Gastroesophageal sphincter (tissue), 4 donors: Measurements from ENCODE around the gene TARM1. TPM values are rescaled to one million over a fixed set of nuclear protein-coding genes. Genes with fewer than 3 reads are reported as not detected.
"Not testable (repeated sequence)": the region's sequence is repeated elsewhere in the genome, so short reads cannot be mapped to it uniquely, and the experiment has no call there.

ENCODE experiments used
- ATAC-seq: fragments of 150-250 bp; one replicate; pipeline ENCODE4 v1.9.1; 2016; ENCODE audit warnings: mild to moderate bottlenecking, moderate library complexity
- H3K27ac ChIP-seq, 4 donors: fragments of 200-600 bp; sonication (generic) in 3 of 4; 1 replicate in 3 of 4; 2 replicates in 1 of 4; pipeline ENCODE4 v1.5.1; 2016 to 2019
- H3K27me3 ChIP-seq: fragments of 200-600 bp; sonication (generic); one replicate; pipeline ENCODE4 v1.5.1; 2019
- H3K36me3 ChIP-seq, 2 donors: fragments of 200-600 bp; sonication (generic); one replicate each; pipeline ENCODE4 v1.5.1; 2019; ENCODE audit warnings: control low read depth in 1 of 2
- H3K4me1 ChIP-seq, 3 donors: fragments of 200-600 bp; sonication (generic); 1 replicate in 2 of 3; 2 replicates in 1 of 3; pipeline ENCODE4 v1.5.1; 2016 to 2019; ENCODE audit warnings: control low read depth in 2 of 3
- H3K4me3 ChIP-seq, 2 donors: fragments of 200-600 bp; sonication (generic); one replicate each; pipeline ENCODE4 v1.5.1; 2019; ENCODE audit warnings: mild to moderate bottlenecking in 1 of 2, moderate library complexity in 1 of 2
- H3K9me3 ChIP-seq, 3 donors: fragments of 200-600 bp; sonication (generic); one replicate each; pipeline ENCODE4 v1.5.1; 2017 to 2019; ENCODE audit warnings: control low read depth in 2 of 3
- EP300 ChIP-seq: sonication (generic); formaldehyde crosslinking; IDR thresholded peaks from one replicate; pipeline ENCODE4 v1.6.1; 2017; ENCODE audit warnings: antibody characterized with exemption, mild to moderate bottlenecking
- POLR2A ChIP-seq, 2 donors: fragments of 450-650 bp; IDR thresholded peaks; one replicate each; pipeline ENCODE4 v1.6.1; 2017; ENCODE audit warnings: antibody characterized with exemption in 2 of 2, mild to moderate bottlenecking in 2 of 2, moderate library complexity in 1 of 2
- POLR2AphosphoS5 ChIP-seq: sonication (generic); formaldehyde crosslinking; IDR thresholded peaks from one replicate; pipeline ENCODE4 v1.6.1; 2017; ENCODE audit warnings: antibody characterized with exemption
- WGBS, 2 donors: methylation state at CpG; one replicate each; pipeline ENCODE4 v1.1.5; 2018; ENCODE audit warnings: low coverage in 1 of 2; 5-methylcytosine and 5-hydroxymethylcytosine counted together
- total RNA-seq, 4 donors: library from RNA; depleted of rRNA; stranded (reverse); fragments of >200 nt; gene quantifications; one replicate each; pipeline ENCODE4 v1.1.0, GENCODE V29; 2016
- TF ChIP-seq, protein P1 (sequence below), 4 experiments: fragments of 200-600 bp in 2 of 4; fragments of 450-650 bp in 2 of 4; sonication (generic) in 1 of 4; IDR thresholded peaks; one replicate each; pipeline ENCODE4 v1.5.1; 2017 to 2019; ENCODE audit warnings: antibody characterized with exemption in 4 of 4, mild to moderate bottlenecking in 2 of 4, moderate library complexity in 2 of 4

TARM1 gene
- total RNA-seq, 4 donors from 2014 or later, result not detected

DNA sequence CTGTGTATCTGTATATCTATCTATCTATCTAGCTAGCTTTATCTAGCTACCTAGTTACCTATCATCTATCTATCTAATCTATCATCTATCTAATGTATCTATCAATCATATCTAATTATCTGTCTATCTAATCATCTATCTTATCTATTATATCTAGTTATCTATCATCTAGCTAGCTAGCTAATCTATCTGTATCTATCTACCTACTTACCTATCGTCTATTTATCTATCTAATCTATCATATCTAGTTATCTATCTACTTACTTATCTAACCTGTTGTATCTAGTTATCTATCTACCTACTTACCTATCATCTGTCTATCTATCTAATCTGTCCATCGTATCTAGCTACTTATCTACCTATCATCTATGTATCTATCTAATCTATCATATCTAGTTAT lies 35.4 kb downstream of the TARM1 start:
- 83 to 91% methylated on average over 2 of the region's 2 CpGs for WGBS, 2 donors
- Histone ChIP-seq H3K4me3 (no peak overlapping the region), H3K9me3 (peaks cover 0 to 26% (median 2%) of the 10 kb centered on the region in 3 donors), H3K27ac (no peak overlapping the region), H3K36me3 (no peaks in the 10 kb centered on the region), H3K4me1 (no peaks in the 10 kb centered on the region), H3K27me3 (peaks cover 90% of the 10 kb centered on the region)
- TF ChIP-seq POLR2AphosphoS5 (no peak), EP300 (no peak), POLR2A (IDR thresholded peaks at IDR 0.05) (no peak)
- TF ChIP-seq, protein P1, sequence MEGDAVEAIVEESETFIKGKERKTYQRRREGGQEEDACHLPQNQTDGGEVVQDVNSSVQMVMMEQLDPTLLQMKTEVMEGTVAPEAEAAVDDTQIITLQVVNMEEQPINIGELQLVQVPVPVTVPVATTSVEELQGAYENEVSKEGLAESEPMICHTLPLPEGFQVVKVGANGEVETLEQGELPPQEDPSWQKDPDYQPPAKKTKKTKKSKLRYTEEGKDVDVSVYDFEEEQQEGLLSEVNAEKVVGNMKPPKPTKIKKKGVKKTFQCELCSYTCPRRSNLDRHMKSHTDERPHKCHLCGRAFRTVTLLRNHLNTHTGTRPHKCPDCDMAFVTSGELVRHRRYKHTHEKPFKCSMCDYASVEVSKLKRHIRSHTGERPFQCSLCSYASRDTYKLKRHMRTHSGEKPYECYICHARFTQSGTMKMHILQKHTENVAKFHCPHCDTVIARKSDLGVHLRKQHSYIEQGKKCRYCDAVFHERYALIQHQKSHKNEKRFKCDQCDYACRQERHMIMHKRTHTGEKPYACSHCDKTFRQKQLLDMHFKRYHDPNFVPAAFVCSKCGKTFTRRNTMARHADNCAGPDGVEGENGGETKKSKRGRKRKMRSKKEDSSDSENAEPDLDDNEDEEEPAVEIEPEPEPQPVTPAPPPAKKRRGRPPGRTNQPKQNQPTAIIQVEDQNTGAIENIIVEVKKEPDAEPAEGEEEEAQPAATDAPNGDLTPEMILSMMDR (IDR thresholded peaks at IDR 0.05), result no peak
- ATAC-seq, result no peak

DNA sequence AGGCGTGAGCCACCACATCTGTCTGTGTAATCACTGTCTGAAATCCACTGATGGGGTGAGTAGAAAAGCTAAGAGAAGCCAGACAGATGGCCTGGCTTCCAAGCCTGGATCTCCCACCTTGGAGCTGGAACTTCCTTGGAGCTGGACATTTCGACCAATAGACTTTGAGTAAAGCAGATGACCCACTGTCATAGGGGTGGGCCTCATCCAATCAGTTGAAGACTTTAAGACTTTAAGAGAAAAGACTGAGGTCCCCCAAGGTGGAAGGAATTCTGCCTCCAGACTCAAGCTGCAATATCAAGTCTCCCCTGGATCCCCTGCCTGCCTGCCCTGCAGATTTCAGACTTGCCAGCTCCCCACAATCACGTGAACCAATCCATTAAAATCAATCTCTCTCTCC lies 38.2 kb downstream of the TARM1 start:
- Histone ChIP-seq H3K4me1 (no peaks in the 10 kb centered on the region), H3K27me3 (peaks cover 90% of the 10 kb centered on the region), H3K27ac (no peak overlapping the region), H3K4me3 (no peak overlapping the region), H3K9me3 (no peaks in the 10 kb centered on the region), H3K36me3 (no peaks in the 10 kb centered on the region)
- TF ChIP-seq POLR2A (IDR thresholded peaks at IDR 0.05) (no peak), POLR2AphosphoS5 (no peak)
- no peak for ATAC-seq
- 63 to 72% methylated on average over 1 to 3 of the region's 3 CpGs for WGBS, 2 donors

DNA sequence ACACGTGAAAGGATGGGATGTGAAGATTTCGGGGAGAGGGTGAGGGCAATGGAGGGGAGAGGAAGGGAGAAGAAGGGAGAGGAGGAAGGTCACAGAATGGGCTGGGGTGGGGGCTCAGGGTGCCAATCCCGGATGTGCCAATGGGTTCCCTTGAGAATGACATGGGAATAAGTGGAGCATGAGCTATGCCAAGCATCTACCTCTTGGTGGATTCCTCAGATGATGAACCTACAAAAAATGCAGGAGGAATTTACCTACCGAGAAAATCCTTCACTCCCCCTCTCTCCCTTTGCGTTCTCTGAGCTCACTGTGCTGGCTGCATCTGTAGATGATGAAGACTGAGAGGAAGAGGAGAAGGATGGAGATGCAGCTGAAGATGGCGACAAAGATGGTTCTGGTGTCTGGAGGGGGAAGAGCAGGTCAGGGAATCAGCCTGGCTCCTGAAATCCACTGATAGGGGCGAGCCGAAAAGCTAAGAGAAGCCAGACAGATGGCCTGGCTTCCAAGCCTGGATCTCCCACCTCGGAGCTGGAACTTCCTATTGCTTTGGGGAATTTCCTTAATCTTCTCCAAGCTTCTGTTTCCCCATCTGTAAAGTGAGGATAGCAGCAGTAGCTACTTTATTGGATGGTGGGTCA lies 39.1 kb downstream of the TARM1 start:
- 53 to 57% methylated on average over 6 to 8 of the region's 9 CpGs for WGBS, 2 donors
- Histone ChIP-seq H3K4me1 (no peaks in the 10 kb centered on the region), H3K36me3 (no peaks in the 10 kb centered on the region), H3K27me3 (peaks cover 88% of the 10 kb centered on the region), H3K4me3 (no peak overlapping the region), H3K27ac (no peak overlapping the region), H3K9me3 (no peaks in the 10 kb centered on the region)
- TF ChIP-seq, protein P1 (IDR thresholded peaks at IDR 0.05), result no peak
- TF ChIP-seq POLR2A (IDR thresholded peaks at IDR 0.05), result no peak
- TF ChIP-seq POLR2AphosphoS5, result no peak
- TF ChIP-seq EP300, result no peak
- ATAC-seq, result no peak

DNA sequence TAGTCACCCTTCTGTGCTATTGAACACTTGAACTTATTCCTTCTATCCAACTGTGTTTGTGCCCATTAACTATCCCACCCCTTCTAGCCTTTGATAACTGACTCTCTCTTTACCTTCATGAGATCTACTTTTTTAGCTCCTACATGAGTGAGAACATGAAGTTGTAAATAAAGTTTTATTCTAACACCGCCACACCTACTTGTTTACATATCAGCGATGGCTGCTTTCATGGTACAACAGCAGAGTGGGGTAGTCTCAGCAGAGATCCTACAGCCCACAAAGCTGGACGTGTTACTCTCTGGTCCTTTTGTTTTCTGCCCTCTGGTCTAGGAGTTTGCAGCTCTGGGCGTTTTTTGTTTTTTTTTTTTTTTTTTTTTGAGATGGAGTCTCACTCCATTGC lies 41.2 kb downstream of the TARM1 start:
- no peak overlapping the region for H3K4me3 ChIP-seq
- no peaks in the 10 kb centered on the region for H3K9me3 ChIP-seq
- ATAC-seq, result no peak
- 80 to 100% methylated on average over 3 to 4 of the region's 4 CpGs for WGBS, 2 donors
- no peaks in the 10 kb centered on the region for H3K4me1 ChIP-seq
- peaks cover 81% of the 10 kb centered on the region for H3K27me3 ChIP-seq
- no peak overlapping the region for H3K27ac ChIP-seq
- no peak for TF ChIP-seq POLR2A (IDR thresholded peaks at IDR 0.05)
- TF ChIP-seq EP300, result no peak
- TF ChIP-seq, protein P1 (IDR thresholded peaks at IDR 0.05), result no peak
- no peak for TF ChIP-seq POLR2AphosphoS5
- H3K36me3 ChIP-seq, result no peaks in the 10 kb centered on the region

DNA sequence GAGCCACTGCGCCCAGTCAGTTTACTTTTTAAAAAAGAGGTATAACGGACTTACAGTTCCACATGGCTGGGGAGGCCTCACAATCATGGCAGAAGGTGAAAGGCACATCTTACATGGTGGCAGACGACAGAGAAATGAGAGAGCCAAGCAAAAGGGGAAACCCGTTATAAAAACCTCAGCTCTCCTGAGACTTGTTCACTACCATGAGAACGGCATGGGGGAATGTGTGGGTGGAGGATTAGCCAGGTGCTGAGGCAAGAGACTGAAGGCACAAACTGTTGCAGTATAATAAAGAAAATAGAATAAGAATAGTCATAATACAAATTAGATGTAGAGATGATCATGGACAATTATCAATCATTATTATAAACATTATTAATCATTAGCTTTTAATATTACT lies 44.6 kb downstream of the TARM1 start:
- not testable (repeated sequence) for H3K27ac ChIP-seq, H3K4me3 ChIP-seq, H3K4me1 ChIP-seq, H3K36me3 ChIP-seq, H3K9me3 ChIP-seq, ATAC-seq
- WGBS, 2 donors, result 46 to 60% methylated on average over 3 of the region's 5 CpGs
- peaks cover 84% of the 10 kb centered on the region for H3K27me3 ChIP-seq
